Tibial nerve (tissue), 4 donors: Measurements from ENCODE around the gene TMC7. TPM values are rescaled to one million over a fixed set of nuclear protein-coding genes. Genes with fewer than 3 reads are reported as not detected.

Experiments
- DNase-seq, 2 donors: peaks; one replicate each; pipeline ENCODE4 v3.0.0-alpha.2; 2019; ENCODE audit warnings: low spot score in 2 of 2
- H3K27ac ChIP-seq, 4 donors: fragments of 200-600 bp; sonication (generic) in 3 of 4; one replicate each; pipeline ENCODE4 v1.5.1; 2017 to 2019; ENCODE audit warnings: mild to moderate bottlenecking in 1 of 4
- H3K27me3 ChIP-seq, 2 donors: fragments of 200-600 bp; sonication (generic) in 1 of 2; one replicate each; pipeline versions ENCODE4 v1.5.1 to v1.6.0; 2017 to 2019
- H3K36me3 ChIP-seq, 3 donors: fragments of 200-600 bp; sonication (generic); one replicate each; pipeline ENCODE4 v1.5.1; 2018 to 2019
- H3K4me1 ChIP-seq, 4 donors: fragments of 200-600 bp; sonication (generic) in 3 of 4; one replicate each; pipeline ENCODE4 v1.5.1; 2017 to 2019
- H3K4me3 ChIP-seq, 4 donors: fragments of 200-600 bp; sonication (generic) in 3 of 4; one replicate each; pipeline ENCODE4 v1.5.1; 2017 to 2019; ENCODE audit warnings: mild to moderate bottlenecking in 1 of 4, moderate library complexity in 1 of 4
- H3K9me3 ChIP-seq, 4 donors: fragments of 200-600 bp; sonication (generic) in 3 of 4; one replicate each; pipeline ENCODE4 v1.5.1; 2017 to 2019
- CTCF ChIP-seq, 5 experiments: fragments of 200-600 bp in 3 of 5; fragments of 450-650 bp in 2 of 5; sonication (generic) in 3 of 5; IDR thresholded peaks; one replicate each; pipeline ENCODE4 v1.5.1; 2016 to 2019; ENCODE audit warnings: antibody characterized with exemption in 5 of 5, mild to moderate bottlenecking in 3 of 5, moderate library complexity in 2 of 5
- EP300 ChIP-seq, 2 donors: sonication (generic); formaldehyde crosslinking; IDR thresholded peaks; one replicate each; pipeline ENCODE4 v1.6.1; 2017; ENCODE audit warnings: antibody characterized with exemption in 2 of 2, mild to moderate bottlenecking in 1 of 2
- POLR2A ChIP-seq, 2 donors: fragments of 450-650 bp; IDR thresholded peaks; one replicate each; pipeline ENCODE4 v1.6.1; 2017; ENCODE audit warnings: antibody characterized with exemption in 2 of 2, mild to moderate bottlenecking in 2 of 2, moderate library complexity in 2 of 2
- WGBS, 2 donors: methylation state at CpG; one replicate each; pipeline ENCODE4 v1.1.5; 2018; 5-methylcytosine and 5-hydroxymethylcytosine counted together
- total RNA-seq, 4 donors: library from RNA; depleted of rRNA; stranded (reverse); fragments of >200 nt; gene quantifications; one replicate each; pipeline ENCODE4 v1.1.0, GENCODE V29; 2016

The TMC7 gene
- total RNA-seq, 4 donors from 2014 or later, result 3.3 to 8.1 (median 4.5) TPM

GRCh38 chr16:19001788-19002187 lies 18.1 kb downstream of the TMC7 start:
- peak overlapping the region; percentile 24 to 84 (median 64) for H3K27ac ChIP-seq
- no peaks in the 10 kb centered on the region for H3K36me3 ChIP-seq
- WGBS, 2 donors, result 38 to 43% methylated on average over 4 of the region's 4 CpGs
- H3K27me3 ChIP-seq, result no peaks in the 10 kb centered on the region
- no peak for DNase-seq
- H3K4me1 ChIP-seq, result peaks cover 0 to 25% (median 12%) of the 10 kb centered on the region in 4 donors
- no peak overlapping the region for H3K4me3 ChIP-seq
- TF ChIP-seq POLR2A (IDR thresholded peaks at IDR 0.05) (no peak), CTCF (IDR thresholded peaks at IDR 0.05) (no peak), EP300 (IDR thresholded peaks at IDR 0.05) (peak in 1 of 2 donors; percentile 57)
- no peaks in the 10 kb centered on the region for H3K9me3 ChIP-seq

- 62 to 64% methylated on average over 4 of the region's 4 CpGs for WGBS, 2 donors
- H3K9me3 ChIP-seq, result no peaks in the 10 kb centered on the region
- H3K27ac ChIP-seq, result peak overlapping the region in 2 of 4 donors; percentile 82 to 87
- no peak for DNase-seq
- H3K36me3 ChIP-seq, result no peaks in the 10 kb centered on the region
- H3K4me3 ChIP-seq, result no peak overlapping the region
- no peaks in the 10 kb centered on the region for H3K27me3 ChIP-seq
- peaks cover 0 to 32% (median 15%) of the 10 kb centered on the region in 4 donors for H3K4me1 ChIP-seq
- no peak for TF ChIP-seq CTCF (IDR thresholded peaks at IDR 0.05)
These were observed 20.2 kb downstream of the TMC7 start for GRCh38 chr16:19003935-19004334.

GRCh38 chr16:19005561-19006445 lies 22.1 kb downstream of the TMC7 start:
- Histone ChIP-seq H3K36me3 (peaks cover 0 to 16% (median 3%) of the 10 kb centered on the region in 3 donors), H3K27ac (peak overlapping the region; percentile 70 to 87 (median 83)), H3K4me1 (peaks cover 0 to 32% (median 15%) of the 10 kb centered on the region in 4 donors), H3K4me3 (no peak overlapping the region), H3K27me3 (no peaks in the 10 kb centered on the region), H3K9me3 (peaks cover 0 to 8% (median 1%) of the 10 kb centered on the region in 4 donors)
- 57 to 64% methylated on average over 15 to 16 of the region's 16 CpGs for WGBS, 2 donors
- TF ChIP-seq POLR2A (IDR thresholded peaks at IDR 0.05) (no peak), EP300 (IDR thresholded peaks at IDR 0.05) (peak; percentile 47 to 74)
- DNase-seq, result peak; percentile 10 to 32

- WGBS, 2 donors, result 78 to 83% methylated on average over 20 of the region's 20 CpGs
- no peak for DNase-seq
- no peak overlapping the region for H3K4me3 ChIP-seq
- H3K27me3 ChIP-seq, result no peaks in the 10 kb centered on the region
- peaks cover 0 to 29% (median 13%) of the 10 kb centered on the region in 4 donors for H3K4me1 ChIP-seq
- peaks cover 0 to 11% (median 1%) of the 10 kb centered on the region in 4 donors for H3K9me3 ChIP-seq
- H3K36me3 ChIP-seq, result peaks cover 0 to 24% (median 3%) of the 10 kb centered on the region in 3 donors
- peak overlapping the region; percentile 70 to 87 (median 83) for H3K27ac ChIP-seq
- no peak for TF ChIP-seq EP300 (IDR thresholded peaks at IDR 0.05)
- no peak for TF ChIP-seq CTCF (IDR thresholded peaks at IDR 0.05)
- no peak for TF ChIP-seq POLR2A (IDR thresholded peaks at IDR 0.05)
These were observed 22.9 kb downstream of the TMC7 start for GRCh38 chr16:19006446-19007315.
